C4-2B (cell line): Measurements from ENCODE around the gene LIPG.
"Not testable (repeated sequence)": the region's sequence is repeated elsewhere in the genome, so short reads cannot be mapped to it uniquely, and the experiment has no call there.

ENCODE experiments used
- H3K27ac ChIP-seq: fragments of 450-650 bp; 2 replicates; pipeline ENCODE4 v1.5.1; 2017
- CTCF ChIP-seq: fragments of 450-650 bp; conservative IDR thresholded peaks from 2 replicates; pipeline ENCODE4 v1.5.1; 2017; ENCODE audit warnings: mild to moderate bottlenecking
- ZFX ChIP-seq: fragments of 450-650 bp; IDR thresholded peaks from 2 replicates; pipeline ENCODE4 v1.6.1; 2017

Gene LIPG

GRCh38 chr18:49561289-49562193, at the start of gene LIPG:
LIPG (plus strand) TSS chr18:49562057; CDS start chr18:49562309, 252 bp downstream.
- peak within 1 kb of the TSS; percentile 31 for H3K27ac ChIP-seq
- TF ChIP-seq ZFX (no peak), CTCF (no peak)

- H3K27ac ChIP-seq: not testable (repeated sequence)
Measured at GRCh38 chr18:49512876-49513275, 49.0 kb upstream of the LIPG start.

- H3K27ac ChIP-seq: no peak overlapping the region
- TF ChIP-seq ZFX: no peak
- no peak for TF ChIP-seq CTCF
Measured at GRCh38 chr18:49514577-49514976, 47.3 kb upstream of the LIPG start.

GRCh38 chr18:49515003-49515402, 46.9 kb upstream of the LIPG start:
- H3K27ac ChIP-seq: not testable (repeated sequence)

- no peak overlapping the region for H3K27ac ChIP-seq
- no peak for TF ChIP-seq CTCF
- no peak for TF ChIP-seq ZFX
Measured at GRCh38 chr18:49515516-49515915, 46.3 kb upstream of the LIPG start.

- TF ChIP-seq ZFX: no peak
- no peak for TF ChIP-seq CTCF
- no peak overlapping the region for H3K27ac ChIP-seq
Measured at GRCh38 chr18:49517483-49517882, 44.4 kb upstream of the LIPG start.

- no peak for TF ChIP-seq CTCF
- no peak for TF ChIP-seq ZFX
- no peak overlapping the region; the same call in 1 of the 2 replicates for H3K27ac ChIP-seq
Measured at GRCh38 chr18:49519101-49519971, 42.5 kb upstream of the LIPG start.

GRCh38 chr18:49520661-49521145, 41.2 kb upstream of the LIPG start:
- TF ChIP-seq ZFX (no peak), CTCF (no peak)
- H3K27ac ChIP-seq: peak overlapping the region; percentile 69
